IPS DF 6.9 (cell line): ENCODE data around the gene ARSG.

ENCODE experiments used
- DNase-seq: peaks from one replicate; pipeline ENCODE4 v3.0.0-alpha.2; 2013; ENCODE audit warnings: low read depth, low spot score
- H3K27ac ChIP-seq: one replicate; pipeline ENCODE4 v1.5.1; 2013; ENCODE audit warnings: low read length, control low read depth
- H3K27me3 ChIP-seq: 2 replicates; pipeline ENCODE4 v1.6.1; 2013; ENCODE audit warnings: mild to moderate bottlenecking, low read length; ENCODE audit not compliant: control insufficient read depth, insufficient read depth
- H3K36me3 ChIP-seq: 2 replicates; pipeline ENCODE4 v1.6.1; 2013; ENCODE audit warnings: low read length; ENCODE audit not compliant: control insufficient read depth, insufficient read depth
- H3K4me1 ChIP-seq: 2 replicates; pipeline ENCODE4 v1.6.1; 2013; ENCODE audit warnings: low read length; ENCODE audit not compliant: control insufficient read depth, insufficient read depth
- H3K4me3 ChIP-seq: 2 replicates; pipeline ENCODE4 v1.5.1; 2013; ENCODE audit warnings: mild to moderate bottlenecking, low read length
- H3K9me3 ChIP-seq: 2 replicates; pipeline ENCODE4 v1.6.1; 2013; ENCODE audit warnings: low read length, inconsistent platforms; ENCODE audit not compliant: control insufficient read depth, insufficient read depth
- WGBS: extraction: QIAGEN DNeasy Blood & Tissue Kit; methylation state at CpG from one replicate; pipeline ENCODE4 v1.1.7; 2013; ENCODE audit warnings: mixed read lengths, missing lambda C conversion rate; ENCODE audit not compliant: insufficient read length, insufficient coverage; 5-methylcytosine and 5-hydroxymethylcytosine counted together

ARSG gene

DNA sequence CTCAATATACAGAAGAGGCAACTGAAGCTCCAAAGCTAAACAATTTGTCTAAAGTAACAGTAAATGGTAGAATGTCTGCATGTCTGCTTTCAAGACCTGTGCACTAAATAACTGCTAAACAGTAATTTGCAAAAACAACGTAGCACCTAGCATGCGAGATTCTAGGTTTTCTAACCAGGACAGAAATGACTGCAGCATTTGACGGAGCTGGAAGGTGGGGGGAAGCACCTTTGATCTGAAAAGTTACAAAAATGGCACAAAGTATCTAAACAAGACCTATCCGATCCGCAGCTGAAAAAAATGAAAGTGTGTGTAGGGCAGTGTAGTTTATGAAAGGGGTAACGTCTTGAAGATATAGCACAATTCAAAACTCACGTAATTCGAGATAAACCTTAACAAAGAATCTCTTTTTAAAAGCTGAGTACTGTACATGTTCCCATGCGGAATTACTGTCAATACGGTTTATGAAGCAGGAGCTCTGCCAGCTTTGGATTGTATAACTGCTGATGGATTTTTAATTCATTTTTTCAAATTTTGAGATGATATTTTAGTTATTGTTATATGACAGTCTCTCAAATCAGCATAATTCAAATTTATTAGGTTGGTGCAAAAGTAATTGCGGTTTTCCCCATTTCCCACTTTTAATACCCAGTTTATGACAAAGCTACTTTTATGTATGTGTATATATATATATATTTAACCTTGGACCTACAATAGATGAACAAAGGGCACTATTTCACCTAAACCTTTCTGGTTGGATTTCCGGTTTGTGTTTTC, 167.2 kb downstream of the ARSG start:
- peaks cover 3% of the 10 kb centered on the region; the same call in 1 of the 2 replicates for H3K4me1 ChIP-seq
- WGBS = no CpG with 5 or more reads among the region's 12 CpGs
- H3K27me3 ChIP-seq = no peaks in the 10 kb centered on the region
- no peak for DNase-seq
- no peaks in the 10 kb centered on the region for H3K36me3 ChIP-seq
- no peaks in the 10 kb centered on the region for H3K9me3 ChIP-seq
- H3K4me3 ChIP-seq = peak overlapping the region; percentile 29; the same call in 1 of the 2 replicates
- H3K27ac ChIP-seq = no peak overlapping the region

DNA sequence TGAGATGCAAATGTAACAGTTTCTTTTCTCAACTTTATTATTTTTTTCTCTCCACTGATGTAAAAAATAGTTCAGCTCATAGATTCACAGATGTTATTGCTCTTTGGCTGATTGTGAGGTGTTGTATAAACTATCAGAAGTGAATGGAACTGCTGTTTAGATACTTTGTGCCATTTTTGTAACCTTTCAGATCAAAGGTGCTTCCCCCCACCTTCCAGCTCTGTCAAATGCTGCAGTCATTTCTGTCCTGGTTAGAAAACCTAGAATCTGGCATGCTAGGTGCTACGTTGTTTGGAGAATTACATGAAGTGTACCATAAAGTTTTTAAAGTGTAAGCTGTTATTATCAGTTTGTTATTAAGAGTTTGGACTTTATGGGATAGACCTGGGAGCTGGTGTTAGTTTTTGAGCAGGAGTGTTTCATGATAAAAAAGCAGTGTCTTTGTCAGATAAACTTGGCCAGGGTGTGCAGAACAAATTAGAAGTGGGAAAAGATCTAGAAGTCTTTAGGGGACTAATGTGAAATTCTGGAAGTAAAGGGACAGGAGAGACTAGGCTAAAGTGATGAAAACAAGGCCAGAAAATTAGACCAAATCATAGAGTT, 167.8 kb downstream of the ARSG start:
- no CpG with 5 or more reads among the region's 1 CpG for WGBS
- no peak overlapping the region for H3K4me3 ChIP-seq
- no peak for DNase-seq
- no peaks in the 10 kb centered on the region for H3K36me3 ChIP-seq
- no peak overlapping the region for H3K27ac ChIP-seq
- H3K27me3 ChIP-seq = no peaks in the 10 kb centered on the region
- peaks cover 3% of the 10 kb centered on the region; the same call in 1 of the 2 replicates for H3K4me1 ChIP-seq
- no peaks in the 10 kb centered on the region for H3K9me3 ChIP-seq

DNA sequence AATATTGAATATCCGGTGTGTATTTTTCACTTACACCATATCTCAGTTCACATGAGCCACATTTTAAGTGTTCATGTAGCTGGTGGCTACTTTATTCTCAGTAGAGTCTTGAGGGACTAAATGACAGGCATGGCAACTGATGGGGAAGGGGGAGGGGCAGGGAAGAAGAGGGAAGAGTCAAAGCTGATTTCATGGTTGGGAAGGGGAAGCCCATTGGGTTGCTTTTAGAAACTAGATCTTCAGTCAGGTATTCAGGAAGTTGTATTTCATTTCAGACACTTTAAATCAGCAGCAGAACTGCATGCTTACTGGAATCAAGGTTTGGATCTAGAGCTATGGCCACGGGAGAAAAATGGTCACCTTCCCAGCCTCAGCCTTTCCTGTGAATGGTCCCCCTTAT, 168.9 kb downstream of the ARSG start:
- H3K9me3 ChIP-seq = no peaks in the 10 kb centered on the region
- DNase-seq = no peak
- no peaks in the 10 kb centered on the region for H3K36me3 ChIP-seq
- H3K27ac ChIP-seq = no peak overlapping the region
- H3K4me1 ChIP-seq = peaks cover 3% of the 10 kb centered on the region; the same call in 1 of the 2 replicates
- H3K27me3 ChIP-seq = no peaks in the 10 kb centered on the region
- no CpG with 5 or more reads among the region's 2 CpGs for WGBS
- H3K4me3 ChIP-seq = no peak overlapping the region

DNA sequence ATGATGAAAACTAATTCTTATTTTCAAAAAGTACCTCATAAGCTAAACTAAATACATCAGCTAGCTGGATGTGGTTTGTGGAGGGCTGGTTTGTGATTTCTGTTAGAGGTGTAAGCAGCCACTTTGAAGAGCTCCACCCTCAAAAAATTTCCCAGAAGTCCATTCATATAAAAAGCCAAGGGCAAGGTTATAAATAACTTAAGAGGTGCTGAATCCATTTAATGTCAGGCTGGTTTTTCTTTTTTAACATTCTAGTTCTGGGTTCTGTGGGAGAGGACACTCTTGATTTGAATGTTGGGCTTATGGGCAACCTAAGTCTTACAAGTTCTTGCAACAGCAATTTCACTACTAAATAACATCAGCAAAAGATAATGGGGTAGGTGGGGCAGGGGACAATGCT, 169.4 kb downstream of the ARSG start:
- DNase-seq = no peak
- Histone ChIP-seq H3K27me3 (no peaks in the 10 kb centered on the region), H3K27ac (no peak overlapping the region), H3K9me3 (no peaks in the 10 kb centered on the region), H3K4me1 (peaks cover 3% of the 10 kb centered on the region; the same call in 1 of the 2 replicates), H3K4me3 (no peak overlapping the region), H3K36me3 (no peaks in the 10 kb centered on the region; the same call in 1 of the 2 replicates)

DNA sequence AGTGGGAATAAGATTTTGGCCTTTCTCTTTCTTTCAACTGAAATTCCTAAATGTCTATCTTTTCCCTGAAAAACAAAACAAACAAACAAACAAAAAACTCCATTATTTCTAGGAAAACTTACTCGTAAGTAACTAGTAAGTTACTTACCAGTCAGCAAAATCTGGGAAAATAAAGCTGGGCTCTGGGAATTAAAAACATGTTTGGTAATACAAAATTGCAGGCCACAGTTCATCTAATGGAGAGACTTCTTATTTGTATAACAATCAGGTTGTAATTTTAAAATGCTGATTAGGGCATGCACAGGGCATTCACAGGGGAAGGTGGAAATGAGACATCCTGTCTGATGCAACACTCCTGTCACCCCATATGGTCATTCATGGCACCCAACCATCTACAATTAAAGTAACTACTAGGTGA, 169.8 kb downstream of the ARSG start:
- H3K27me3 ChIP-seq = no peaks in the 10 kb centered on the region

DNA sequence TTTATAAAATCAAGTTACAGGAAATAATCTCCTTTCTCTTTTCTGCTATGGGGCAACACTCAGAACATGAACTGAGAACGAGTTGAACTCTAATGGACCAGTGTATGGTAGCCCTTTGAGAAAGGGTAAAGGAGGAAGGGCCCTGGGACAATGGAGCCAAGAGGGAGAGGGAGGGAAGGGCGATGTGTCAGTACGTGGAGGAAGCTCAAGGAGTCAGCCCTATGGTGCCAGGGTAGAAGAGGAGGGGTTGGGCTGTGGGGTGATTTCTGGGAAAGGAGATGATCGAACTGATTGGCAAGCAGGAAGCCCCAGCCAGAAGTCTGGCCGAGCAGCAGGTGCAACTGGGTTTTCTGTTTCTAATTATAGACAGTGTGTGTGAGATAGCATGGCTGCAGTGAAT, 170.3 kb downstream of the ARSG start:
- Histone ChIP-seq H3K27me3 (no peaks in the 10 kb centered on the region), H3K4me1 (peaks cover 3% of the 10 kb centered on the region; the same call in 1 of the 2 replicates), H3K27ac (no peak overlapping the region), H3K4me3 (no peak overlapping the region), H3K36me3 (no peaks in the 10 kb centered on the region; the same call in 1 of the 2 replicates), H3K9me3 (no peaks in the 10 kb centered on the region)
- no peak for DNase-seq
- no CpG with 5 or more reads among the region's 5 CpGs for WGBS

More for the DNA sequence above, 169.8 kb downstream of the ARSG start:
- Histone ChIP-seq H3K36me3 (no peaks in the 10 kb centered on the region; the same call in 1 of the 2 replicates), H3K9me3 (no peaks in the 10 kb centered on the region), H3K4me3 (no peak overlapping the region), H3K27ac (no peak overlapping the region), H3K4me1 (peaks cover 3% of the 10 kb centered on the region; the same call in 1 of the 2 replicates)
- DNase-seq = no peak
- WGBS = 100% methylated on average over 1 of the region's 1 CpG

DNA sequence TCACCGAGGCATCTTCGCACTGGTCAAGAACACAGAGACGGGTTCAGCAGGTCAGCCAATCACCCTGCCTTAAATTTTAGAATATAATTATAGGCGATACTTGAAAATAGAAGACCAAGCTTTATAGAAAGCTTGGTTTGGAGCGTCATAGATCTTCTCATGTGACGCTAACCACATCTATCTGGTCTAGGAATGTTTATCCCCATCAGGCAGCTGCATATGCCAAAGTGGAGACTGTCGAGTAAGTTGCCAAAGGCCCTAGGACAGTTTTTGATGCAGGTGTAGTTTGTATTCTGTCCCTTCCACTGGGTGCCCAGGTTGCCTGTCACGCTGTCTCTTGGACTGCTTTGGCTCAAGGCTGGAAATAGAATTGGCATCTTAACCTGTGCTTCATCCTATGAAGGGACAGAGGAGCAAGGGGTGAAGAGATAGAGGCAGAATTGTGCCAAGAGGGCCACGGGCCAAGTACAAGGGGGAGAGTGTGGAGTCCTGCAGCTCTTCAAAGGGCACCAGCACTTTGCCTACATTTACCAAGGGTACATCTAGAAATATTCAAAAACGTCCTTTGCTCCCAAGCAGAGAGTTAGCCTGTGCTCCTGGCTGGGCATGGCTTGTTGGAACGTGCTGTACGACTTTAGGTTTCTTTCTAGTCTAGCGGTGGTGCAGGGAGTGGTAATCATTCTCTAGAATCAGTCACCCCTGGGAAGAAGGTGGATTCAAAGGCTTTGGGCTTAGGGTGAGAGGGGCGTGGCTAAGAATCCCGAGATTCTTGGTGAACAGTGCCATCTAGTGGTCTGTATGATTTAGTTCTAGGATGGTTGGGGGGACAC, 171.3 kb downstream of the ARSG start:
- Histone ChIP-seq H3K4me1 (peaks cover 3% of the 10 kb centered on the region; the same call in 1 of the 2 replicates), H3K36me3 (no peaks in the 10 kb centered on the region; the same call in 1 of the 2 replicates), H3K27me3 (no peaks in the 10 kb centered on the region), H3K27ac (no peak overlapping the region), H3K4me3 (no peak overlapping the region), H3K9me3 (no peaks in the 10 kb centered on the region)
- peak; percentile 79 for DNase-seq
- WGBS = no CpG with 5 or more reads among the region's 15 CpGs

DNA sequence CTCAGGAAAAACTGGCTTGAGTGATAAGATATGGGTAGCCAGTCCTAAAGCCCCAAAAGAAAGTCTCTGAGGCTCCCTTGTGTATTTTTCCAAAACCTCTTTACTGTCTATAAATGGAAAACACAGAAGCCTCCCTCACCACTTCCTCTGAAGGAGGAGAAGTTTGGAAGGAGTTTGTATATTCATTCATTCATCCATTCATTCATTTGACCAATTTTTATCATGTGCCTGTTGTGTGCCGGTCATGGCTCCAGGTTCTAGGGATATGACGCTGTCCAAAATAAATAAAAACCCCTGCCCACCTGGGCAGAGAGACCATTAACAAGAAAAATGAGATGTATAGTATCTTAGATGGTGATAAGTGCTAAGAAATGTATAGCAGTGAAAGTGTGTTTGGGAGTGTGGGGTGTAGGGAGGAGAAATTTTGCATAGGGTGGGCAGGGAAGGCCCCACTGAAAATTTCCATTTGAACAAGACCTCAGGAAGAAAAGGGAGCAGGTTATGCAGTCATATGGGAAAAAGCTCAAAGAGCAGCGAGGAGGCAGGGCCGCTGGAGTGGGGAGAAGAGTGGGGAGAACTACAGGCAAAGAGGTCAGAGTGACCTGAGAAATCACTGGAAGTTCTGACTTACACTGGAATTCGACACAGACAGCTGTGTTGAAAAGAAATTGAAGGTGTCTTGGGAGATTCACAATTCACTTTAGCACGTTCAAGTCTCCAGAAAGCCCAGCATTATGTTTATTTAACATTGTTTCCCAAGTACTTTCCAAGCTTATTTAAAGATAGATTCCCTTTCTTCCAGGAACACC, 172.1 kb downstream of the ARSG start:
- Histone ChIP-seq H3K4me1 (peaks cover 3% of the 10 kb centered on the region; the same call in 1 of the 2 replicates), H3K27ac (no peak overlapping the region), H3K4me3 (no peak overlapping the region), H3K9me3 (no peaks in the 10 kb centered on the region), H3K36me3 (no peaks in the 10 kb centered on the region; the same call in 1 of the 2 replicates), H3K27me3 (no peaks in the 10 kb centered on the region)
- DNase-seq = no peak
- WGBS = no CpG with 5 or more reads among the region's 6 CpGs

DNA sequence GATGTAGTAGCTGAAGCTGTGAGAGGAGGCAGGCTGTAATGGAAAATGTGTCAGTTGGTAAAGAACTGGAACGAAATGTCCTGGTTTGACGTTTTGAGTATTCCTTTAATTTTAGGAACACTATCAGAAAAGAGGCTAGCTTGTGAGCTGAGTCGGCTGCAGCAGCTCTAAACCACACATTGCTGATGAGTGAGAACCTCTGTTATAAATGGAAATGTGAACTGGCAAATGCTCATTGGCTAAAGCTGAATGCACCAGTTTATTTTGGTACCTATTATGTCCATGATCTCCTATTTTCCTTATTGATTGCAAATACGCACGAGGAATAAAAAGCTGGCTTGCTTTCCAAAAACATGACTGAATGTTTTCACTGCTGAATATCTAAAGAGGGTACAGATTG, 177.0 kb downstream of the ARSG start:
- Histone ChIP-seq H3K4me3 (no peak overlapping the region), H3K4me1 (no peaks in the 10 kb centered on the region), H3K9me3 (no peaks in the 10 kb centered on the region), H3K27ac (no peak overlapping the region), H3K27me3 (no peaks in the 10 kb centered on the region), H3K36me3 (no peaks in the 10 kb centered on the region; the same call in 1 of the 2 replicates)
- no peak for DNase-seq
- WGBS = no CpG with 5 or more reads among the region's 5 CpGs
